OCI-LY7 (cell line): ENCODE measurements around the gene HENMT1.

Experiments used
- EZH2phosphoT487 ChIP-seq: fragments of 200-600 bp; sonication (generic); IDR thresholded peaks from 2 replicates; pipeline ENCODE4 v1.6.1; 2018; ENCODE audit warnings: low read depth, borderline replicate concordance, mild to moderate bottlenecking, mixed run types, antibody characterized with exemption, low read length, moderate library complexity, mixed read lengths
- TF ChIP-seq, protein P1 (sequence below): fragments of 200-600 bp; sonication (generic); conservative IDR thresholded peaks from 2 replicates; pipeline ENCODE4 v1.5.1; 2014; ENCODE audit warnings: mild to moderate bottlenecking, antibody characterized with exemption, low read length, moderate library complexity, mixed read lengths

DNA sequence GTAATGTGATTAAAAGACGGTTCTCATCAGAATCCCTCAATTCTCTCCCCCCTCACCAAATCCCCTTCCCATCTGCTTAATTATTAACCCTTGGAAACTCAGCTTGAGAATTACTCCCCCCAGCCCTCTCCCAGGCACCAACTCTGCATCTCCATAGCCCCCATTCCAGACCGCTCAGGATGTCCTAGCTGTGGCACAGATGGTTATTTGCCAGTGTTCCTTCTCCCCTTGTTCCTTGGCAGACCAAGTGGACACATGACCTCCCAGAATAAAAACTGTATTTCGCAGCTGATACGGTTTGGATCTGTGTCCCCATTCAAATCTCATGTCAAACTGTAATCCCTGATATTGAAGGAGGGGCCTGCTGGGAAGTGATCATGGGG is 14.6 kb downstream of the HENMT1 start:
- TF ChIP-seq, protein P1, sequence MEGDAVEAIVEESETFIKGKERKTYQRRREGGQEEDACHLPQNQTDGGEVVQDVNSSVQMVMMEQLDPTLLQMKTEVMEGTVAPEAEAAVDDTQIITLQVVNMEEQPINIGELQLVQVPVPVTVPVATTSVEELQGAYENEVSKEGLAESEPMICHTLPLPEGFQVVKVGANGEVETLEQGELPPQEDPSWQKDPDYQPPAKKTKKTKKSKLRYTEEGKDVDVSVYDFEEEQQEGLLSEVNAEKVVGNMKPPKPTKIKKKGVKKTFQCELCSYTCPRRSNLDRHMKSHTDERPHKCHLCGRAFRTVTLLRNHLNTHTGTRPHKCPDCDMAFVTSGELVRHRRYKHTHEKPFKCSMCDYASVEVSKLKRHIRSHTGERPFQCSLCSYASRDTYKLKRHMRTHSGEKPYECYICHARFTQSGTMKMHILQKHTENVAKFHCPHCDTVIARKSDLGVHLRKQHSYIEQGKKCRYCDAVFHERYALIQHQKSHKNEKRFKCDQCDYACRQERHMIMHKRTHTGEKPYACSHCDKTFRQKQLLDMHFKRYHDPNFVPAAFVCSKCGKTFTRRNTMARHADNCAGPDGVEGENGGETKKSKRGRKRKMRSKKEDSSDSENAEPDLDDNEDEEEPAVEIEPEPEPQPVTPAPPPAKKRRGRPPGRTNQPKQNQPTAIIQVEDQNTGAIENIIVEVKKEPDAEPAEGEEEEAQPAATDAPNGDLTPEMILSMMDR: no peak
- TF ChIP-seq EZH2phosphoT487: no peak
